ENCODE data around the gene TRAM2.

DNA sequence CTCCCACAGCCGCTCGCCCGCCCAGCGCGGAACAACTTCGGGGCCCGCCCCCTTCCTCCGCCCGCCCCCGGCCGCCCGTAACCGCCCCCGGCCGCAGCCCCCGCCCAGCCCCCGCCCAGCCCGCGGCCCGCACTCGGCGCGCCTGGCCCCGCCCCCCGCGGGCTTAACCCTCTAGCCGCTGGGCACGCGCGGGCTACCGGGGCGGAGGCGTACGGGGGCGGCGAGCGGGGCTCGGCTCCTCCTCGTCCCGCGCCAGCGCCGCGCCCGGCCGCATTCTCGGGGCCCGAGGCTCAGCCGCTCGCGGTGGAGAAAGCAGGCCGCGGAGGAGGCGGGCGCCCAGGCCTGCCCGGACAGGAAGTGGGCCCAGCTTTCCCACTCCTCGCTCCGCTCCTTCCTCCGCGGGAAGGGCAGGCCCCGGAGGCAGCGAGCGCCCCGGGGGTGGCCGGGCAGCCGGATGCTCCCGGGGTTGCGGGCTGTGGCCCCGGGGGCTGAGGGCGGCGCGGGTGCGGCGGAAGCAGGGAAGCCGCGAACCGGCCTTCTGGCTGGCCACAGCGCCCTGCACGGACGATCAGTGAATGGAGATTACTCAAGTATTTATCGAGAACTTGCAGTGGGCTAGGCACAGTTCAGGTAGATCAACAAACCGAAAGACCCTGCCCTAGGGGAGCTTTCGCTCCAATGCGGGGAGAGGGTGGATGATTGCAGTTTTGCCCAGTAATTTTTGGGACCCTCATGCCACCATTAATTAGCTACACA is at the start of gene TRAM2:
- TF ChIP-seq, protein P1, sequence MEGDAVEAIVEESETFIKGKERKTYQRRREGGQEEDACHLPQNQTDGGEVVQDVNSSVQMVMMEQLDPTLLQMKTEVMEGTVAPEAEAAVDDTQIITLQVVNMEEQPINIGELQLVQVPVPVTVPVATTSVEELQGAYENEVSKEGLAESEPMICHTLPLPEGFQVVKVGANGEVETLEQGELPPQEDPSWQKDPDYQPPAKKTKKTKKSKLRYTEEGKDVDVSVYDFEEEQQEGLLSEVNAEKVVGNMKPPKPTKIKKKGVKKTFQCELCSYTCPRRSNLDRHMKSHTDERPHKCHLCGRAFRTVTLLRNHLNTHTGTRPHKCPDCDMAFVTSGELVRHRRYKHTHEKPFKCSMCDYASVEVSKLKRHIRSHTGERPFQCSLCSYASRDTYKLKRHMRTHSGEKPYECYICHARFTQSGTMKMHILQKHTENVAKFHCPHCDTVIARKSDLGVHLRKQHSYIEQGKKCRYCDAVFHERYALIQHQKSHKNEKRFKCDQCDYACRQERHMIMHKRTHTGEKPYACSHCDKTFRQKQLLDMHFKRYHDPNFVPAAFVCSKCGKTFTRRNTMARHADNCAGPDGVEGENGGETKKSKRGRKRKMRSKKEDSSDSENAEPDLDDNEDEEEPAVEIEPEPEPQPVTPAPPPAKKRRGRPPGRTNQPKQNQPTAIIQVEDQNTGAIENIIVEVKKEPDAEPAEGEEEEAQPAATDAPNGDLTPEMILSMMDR (IDR thresholded peaks at IDR 0.05; ENCODE audit: low read depth, low read length) = peak; percentile 20; the same call in 1 of the 2 replicates
- no peak for TF ChIP-seq EZH2phosphoT487 (IDR thresholded peaks at IDR 0.05; ENCODE audit: low read depth)

All from OCI-LY3 (cell line).